ENCODE data around the gene IFNAR2.

GRCh38 chr21:33187276-33187675 is 42.5 kb upstream of the IFNAR2 start:
- TF ChIP-seq CTCF (IDR thresholded peaks at IDR 0.05; ENCODE audit: poor library complexity) (no peak), EZH2 (IDR thresholded peaks at IDR 0.05; ENCODE audit: borderline replicate concordance) (no peak)

All from hepatocyte (in vitro differentiated cells).